GM10266 (cell line): ENCODE data around the gene PACSIN3.

Source experiments
- DNase-seq: peaks from one replicate; pipeline ENCODE4 v3.0.0; 2012; ENCODE audit errors: extremely low spot score
- CTCF ChIP-seq: IDR thresholded peaks from 2 replicates; pipeline ENCODE4 v1.5.1; 2012; ENCODE audit warnings: mild to moderate bottlenecking, low read depth; ENCODE audit not compliant: control insufficient read depth, insufficient read depth; ENCODE audit errors: missing control alignments

Gene PACSIN3

GRCh38 chr11:47225552-47226400, 39.5 kb upstream of the PACSIN3 start:
- no peak for DNase-seq
- TF ChIP-seq CTCF = no peak

DNA sequence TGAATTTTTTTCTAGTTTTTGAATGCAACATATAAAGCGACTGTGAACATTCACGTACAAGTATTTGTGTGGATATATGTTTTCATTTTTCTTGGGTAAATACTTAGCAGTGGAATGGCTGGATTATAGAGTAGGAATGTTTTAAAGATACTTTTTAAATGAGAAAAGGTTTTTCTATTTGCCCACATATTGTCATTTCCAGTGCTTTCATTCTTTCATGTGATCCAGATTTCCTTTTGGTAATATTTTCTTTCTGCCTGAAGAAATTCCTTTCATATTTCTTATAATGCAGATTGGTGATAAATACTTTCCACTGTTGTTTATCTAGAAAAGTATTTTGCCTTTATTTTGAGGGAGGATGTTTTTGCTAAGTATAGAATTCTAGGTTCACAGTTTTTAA, 36.5 kb upstream of the PACSIN3 start:
- no peak for TF ChIP-seq CTCF
- no peak for DNase-seq

DNA sequence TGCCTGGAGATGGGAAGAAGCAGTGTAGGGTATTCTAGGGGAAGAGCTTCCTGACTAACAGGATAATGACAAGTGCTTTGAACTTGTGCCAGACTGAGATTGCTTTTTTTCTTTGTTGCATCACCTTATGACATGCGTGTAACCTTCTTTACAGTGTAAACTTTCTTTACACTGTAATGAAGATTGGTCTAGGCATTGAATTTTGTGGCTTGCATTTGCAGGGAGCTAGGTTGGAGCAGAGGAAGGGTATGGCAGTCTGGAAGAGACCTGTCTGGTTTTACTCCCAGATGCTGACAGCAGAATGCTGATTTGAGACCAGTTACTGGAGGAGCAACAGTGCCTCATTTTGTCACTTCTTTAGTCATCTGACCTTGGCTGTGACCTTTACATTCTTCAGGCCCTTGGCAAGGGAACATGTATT, 34.2 kb upstream of the PACSIN3 start:
- TF ChIP-seq CTCF = no peak
- no peak for DNase-seq

GRCh38 chr11:47216121-47216798, 30.0 kb upstream of the PACSIN3 start:
- TF ChIP-seq CTCF = peak; percentile 46
- DNase-seq = peak; percentile 43

- DNase-seq = peak; percentile 32
- no peak for TF ChIP-seq CTCF
Measured at GRCh38 chr11:47215366-47215910, 29.2 kb upstream of the PACSIN3 start.

DNA sequence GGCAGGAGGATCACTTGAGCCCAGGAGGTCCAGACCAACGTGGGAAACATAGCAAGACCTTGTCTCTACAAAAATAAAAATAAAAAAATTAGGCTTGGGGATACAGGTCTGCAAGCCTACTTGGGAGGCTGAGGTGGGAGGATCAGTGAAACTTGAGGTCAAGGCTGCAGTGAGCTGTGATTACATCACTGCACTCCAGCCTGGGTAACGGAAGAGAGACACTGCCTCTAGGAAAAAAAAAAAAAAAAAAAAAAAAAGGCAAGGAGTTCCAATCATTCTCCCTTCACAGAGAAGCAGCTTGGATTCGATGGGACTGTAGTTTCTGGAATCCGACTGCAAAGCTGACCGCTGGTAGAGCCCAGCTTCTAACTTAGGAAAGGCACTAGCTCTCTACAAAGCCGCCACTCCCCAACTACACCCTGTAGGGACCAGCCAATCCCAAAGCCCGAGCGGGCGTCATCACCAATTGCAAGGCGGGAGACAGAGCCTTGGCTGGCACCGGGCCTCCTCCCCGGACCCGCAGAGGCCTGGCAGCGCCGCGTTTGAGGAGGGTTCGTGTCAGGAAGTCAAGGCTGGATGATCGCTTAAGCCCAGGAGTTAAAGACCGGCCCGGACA, 27.8 kb upstream of the PACSIN3 start:
- DNase-seq = peak; percentile 73
- TF ChIP-seq CTCF = no peak
